OCI-LY3 (cell line): ENCODE measurements around the gene NRXN3.

Experiments
- H2AFZ ChIP-seq: fragments of 200-600, 300-600 bp; shearing (Covaris generic); 2 replicates; pipeline ENCODE4 v1.6.0; 2014; ENCODE audit warnings: antibody characterized with exemption, low read depth, low read length
- H3K27ac ChIP-seq: fragments of 200-600, 300-600 bp; sonication (generic); 2 replicates; pipeline ENCODE4 v1.5.1; 2014; ENCODE audit warnings: mild to moderate bottlenecking, low read length, moderate library complexity, mixed read lengths
- H3K27me3 ChIP-seq: fragments of 200-600, 300-600 bp; sonication (generic); 2 replicates; pipeline ENCODE4 v1.6.1; 2014; ENCODE audit warnings: low read depth, low read length, mixed read lengths
- H3K36me3 ChIP-seq: fragments of 200-600, 300-600 bp; sonication (generic); replicated peaks from 2 replicates; pipeline ENCODE3; 2014; ENCODE audit warnings: low read depth, low read length, mixed read lengths
- H3K4me1 ChIP-seq: fragments of 300-600, 200-600 bp; sonication (generic); 2 replicates; pipeline ENCODE4 v1.6.1; 2014; ENCODE audit warnings: low read length, mixed read lengths
- H3K4me2 ChIP-seq: fragments of 200-600, 300-600 bp; sonication (generic); 2 replicates; pipeline ENCODE4 v1.6.1; 2014; ENCODE audit warnings: low read length, mixed read lengths
- H3K4me3 ChIP-seq: fragments of 300-600, 200-600 bp; sonication (generic); 2 replicates; pipeline ENCODE4 v1.5.1; 2014; ENCODE audit warnings: antibody characterized with exemption, mild to moderate bottlenecking, low read length, moderate library complexity
- H3K79me2 ChIP-seq: fragments of 300-600, 200-600 bp; shearing (Covaris generic); 2 replicates; pipeline ENCODE4 v1.6.1; 2014; ENCODE audit warnings: mild to moderate bottlenecking, low read length, mixed read lengths
- H3K9ac ChIP-seq: fragments of 300-600, 200-600 bp; shearing (Covaris generic); 2 replicates; pipeline ENCODE4 v1.6.0; 2014; ENCODE audit warnings: mild to moderate bottlenecking, low read length, moderate library complexity
- H3K9me3 ChIP-seq: fragments of 200-600, 300-600 bp; shearing (Covaris generic); 2 replicates; pipeline ENCODE4 v1.6.1; 2014; ENCODE audit warnings: low read length, mixed read lengths; ENCODE audit not compliant: insufficient read depth
- H4K20me1 ChIP-seq: fragments of 200-600, 300-600 bp; sonication (generic); 2 replicates; pipeline ENCODE4 v1.6.1; 2016; ENCODE audit warnings: low read length, mixed read lengths; ENCODE audit not compliant: insufficient read depth
- CTCF ChIP-seq: fragments of 200-600, 300-600 bp; sonication (generic); IDR thresholded peaks from 2 replicates; pipeline ENCODE4 v1.5.1; 2014; ENCODE audit warnings: antibody characterized with exemption, low read length, low read depth
- EZH2phosphoT487 ChIP-seq: fragments of 200-600 bp; shearing (Covaris generic); IDR thresholded peaks from 2 replicates; pipeline ENCODE4 v1.6.1; 2018; ENCODE audit warnings: antibody characterized with exemption, mixed run types, low read depth

The NRXN3 gene

GRCh38 chr14:78704965-78705364 is 534.8 kb downstream of the NRXN3 start:
- Histone ChIP-seq H3K27ac (no peak overlapping the region), H3K9me3 (no peaks in the 10 kb centered on the region), H3K9ac (no peak overlapping the region), H3K4me1 (no peaks in the 10 kb centered on the region), H3K4me2 (no peak overlapping the region), H4K20me1 (no peaks in the 10 kb centered on the region), H2AFZ (no peak overlapping the region), H3K36me3 (no peaks in the 10 kb centered on the region), H3K79me2 (no peaks in the 10 kb centered on the region), H3K27me3 (no peaks in the 10 kb centered on the region), H3K4me3 (no peak overlapping the region)
- no peak for TF ChIP-seq CTCF
- TF ChIP-seq EZH2phosphoT487 = no peak

- Histone ChIP-seq H4K20me1 (no peaks in the 10 kb centered on the region), H3K4me1 (no peaks in the 10 kb centered on the region), H3K27ac (no peak overlapping the region), H3K9ac (no peak overlapping the region), H3K27me3 (no peaks in the 10 kb centered on the region), H3K36me3 (no peaks in the 10 kb centered on the region), H3K79me2 (no peaks in the 10 kb centered on the region), H3K9me3 (no peaks in the 10 kb centered on the region), H3K4me3 (no peak overlapping the region), H2AFZ (no peak overlapping the region), H3K4me2 (no peak overlapping the region)
- TF ChIP-seq CTCF (no peak), EZH2phosphoT487 (no peak)
Measured at GRCh38 chr14:78705989-78706388, 535.8 kb downstream of the NRXN3 start.

- Histone ChIP-seq H3K36me3 (no peaks in the 10 kb centered on the region), H3K79me2 (no peaks in the 10 kb centered on the region), H3K9me3 (no peaks in the 10 kb centered on the region), H3K27ac (no peak overlapping the region), H3K27me3 (no peaks in the 10 kb centered on the region), H3K9ac (no peak overlapping the region), H2AFZ (no peak overlapping the region), H3K4me1 (no peaks in the 10 kb centered on the region), H3K4me3 (no peak overlapping the region), H3K4me2 (no peak overlapping the region), H4K20me1 (no peaks in the 10 kb centered on the region)
- no peak for TF ChIP-seq EZH2phosphoT487
- no peak for TF ChIP-seq CTCF
Measured at GRCh38 chr14:78709795-78710557, 539.8 kb downstream of the NRXN3 start.

- Histone ChIP-seq H3K4me2 (no peak overlapping the region), H2AFZ (no peak overlapping the region), H4K20me1 (no peaks in the 10 kb centered on the region), H3K4me1 (no peaks in the 10 kb centered on the region), H3K9ac (no peak overlapping the region), H3K36me3 (no peaks in the 10 kb centered on the region), H3K27ac (no peak overlapping the region), H3K79me2 (no peaks in the 10 kb centered on the region), H3K9me3 (no peaks in the 10 kb centered on the region), H3K27me3 (no peaks in the 10 kb centered on the region), H3K4me3 (no peak overlapping the region)
- no peak for TF ChIP-seq EZH2phosphoT487
- no peak for TF ChIP-seq CTCF
Measured at GRCh38 chr14:78710963-78711362, 540.8 kb downstream of the NRXN3 start.
